Gastrocnemius medialis (tissue), 4 donors: ENCODE results near the gene ZNF778. TPM values are rescaled to one million over a fixed set of nuclear protein-coding genes. Genes with fewer than 3 reads are reported as not detected.
A peak's percentile ranks its signal among the peaks of the same experiment; 100 is the strongest.
"Not testable (repeated sequence)": the region's sequence is repeated elsewhere in the genome, so short reads cannot be mapped to it uniquely, and the experiment has no call there.

ENCODE experiments used
- ATAC-seq, 2 donors: fragments of 150-250 bp; one replicate each; pipeline ENCODE4 v1.9.1; 2016
- DNase-seq, 2 donors: peaks; one replicate each; pipeline ENCODE4 v3.0.0-alpha.2; 2019
- H3K27ac ChIP-seq, 4 donors: fragments of 200-600 bp; sonication (generic); 1 replicate in 1 of 4; 2 replicates in 3 of 4; pipeline ENCODE4 v1.5.1; 2016 to 2018; ENCODE audit warnings: mild to moderate bottlenecking in 2 of 4, moderate library complexity in 1 of 4
- H3K27me3 ChIP-seq, 3 donors: fragments of 200-600 bp; sonication (generic) in 2 of 3; 1 replicate in 1 of 3; 2 replicates in 2 of 3; pipeline versions ENCODE4 v1.5.1 to v1.6.0; 2016 to 2019; ENCODE audit warnings: mild to moderate bottlenecking in 1 of 3, moderate library complexity in 1 of 3
- H3K36me3 ChIP-seq, 2 donors: fragments of 200-600 bp; sonication (generic) in 1 of 2; one replicate each; pipeline ENCODE4 v1.5.1; 2017 to 2018
- H3K4me1 ChIP-seq, 2 donors: fragments of 200-600 bp; sonication (generic) in 1 of 2; one replicate each; pipeline ENCODE4 v1.5.1; 2016 to 2017; ENCODE audit warnings: mild to moderate bottlenecking in 2 of 2
- H3K4me3 ChIP-seq, 4 donors: fragments of 200-600 bp; sonication (generic) in 3 of 4; 1 replicate in 1 of 4; 2 replicates in 3 of 4; pipeline ENCODE4 v1.5.1; 2016 to 2019; ENCODE audit warnings: mild to moderate bottlenecking in 2 of 4
- H3K9me3 ChIP-seq, 3 donors: fragments of 200-600 bp; sonication (generic) in 2 of 3; 1 replicate in 1 of 3; 2 replicates in 2 of 3; pipeline ENCODE4 v1.5.1; 2016 to 2019
- CTCF ChIP-seq, 5 experiments: fragments of 450-650 bp in 3 of 5; fragments of 200-600 bp in 2 of 5; sonication (generic) in 2 of 5; IDR thresholded peaks in 4 of 5; conservative IDR thresholded peaks in 1 of 5; 1 replicate in 4 of 5; 2 replicates in 1 of 5; pipeline ENCODE4 v1.5.1; 2016 to 2019; ENCODE audit warnings: antibody characterized with exemption in 5 of 5, mild to moderate bottlenecking in 3 of 5, moderate library complexity in 3 of 5
- POLR2A ChIP-seq, 2 donors: fragments of 450-650 bp; IDR thresholded peaks; one replicate each; pipeline ENCODE4 v1.6.1; 2017; ENCODE audit warnings: antibody characterized with exemption in 2 of 2, mild to moderate bottlenecking in 2 of 2, moderate library complexity in 2 of 2
- in situ Hi-C, 4 donors: fragments of 200-750 bp; cut with MboI; loops; one replicate each; pipeline versions ENCODE4 v1.15.0 to v1.8.0; 2017; ENCODE audit warnings: low sequenced_read_pairs in 4 of 4
- intact Hi-C: fragments of 100-400 bp; cut with DNase I; formaldehyde crosslinking; loops from one replicate; pipeline ENCODE4 v1.15.1; 2023; ENCODE audit warnings: low total_unique reads
- total RNA-seq, 4 donors: library from RNA; depleted of rRNA; stranded (reverse); fragments of >200 nt; gene quantifications; one replicate each; pipeline versions ENCODE4 v1.1.0 to v1.2.3, GENCODE V29; 2016

Gene ZNF778
- total RNA-seq, 4 donors from 2014 or later: 10.7 to 21.3 (median 17.9) TPM

DNA sequence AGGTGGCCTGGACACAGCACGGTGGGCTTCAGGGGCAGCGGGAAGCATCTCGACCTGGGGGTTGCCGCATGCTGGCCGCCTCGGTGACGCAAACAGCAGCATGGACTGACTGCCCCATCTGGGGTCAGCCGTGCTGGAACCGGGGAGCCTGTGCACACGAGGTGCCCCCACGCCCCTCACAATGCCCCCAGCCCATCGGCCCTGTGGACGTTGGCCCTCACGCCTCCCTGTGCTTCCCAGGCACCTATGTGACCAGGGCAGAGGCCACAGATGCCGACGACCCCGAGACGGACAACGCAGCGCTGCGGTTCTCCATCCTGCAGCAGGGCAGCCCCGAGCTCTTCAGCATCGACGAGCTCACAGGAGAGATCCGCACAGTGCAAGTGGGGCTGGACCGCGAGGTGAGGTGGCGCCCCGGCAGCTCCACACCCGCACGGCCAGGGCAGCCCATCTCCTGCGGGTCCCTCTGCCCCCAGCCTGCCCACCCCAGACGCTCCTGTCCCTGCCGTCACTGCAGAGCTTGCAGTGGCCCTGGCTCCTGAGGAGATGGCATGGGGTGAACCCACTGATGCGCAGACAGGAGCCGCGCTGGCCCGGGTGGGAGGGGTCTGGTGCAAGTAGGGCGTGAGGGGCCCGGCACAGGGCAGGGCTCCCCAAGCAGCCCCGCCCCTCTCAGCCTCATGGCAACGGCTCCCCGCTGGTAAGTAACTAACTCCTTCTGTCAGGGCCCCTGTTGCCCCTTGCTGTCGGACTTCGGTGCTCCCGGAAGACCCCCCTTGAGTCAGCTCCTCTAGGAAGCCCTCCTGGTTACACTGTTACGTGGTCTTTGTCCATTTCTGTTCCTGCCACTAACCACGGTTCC, 32.3 kb upstream of the ZNF778 start:
- DNase-seq: no peak
- no peaks in the 10 kb centered on the region for H3K9me3 ChIP-seq
- in situ Hi-C loops: no loop called here

DNA sequence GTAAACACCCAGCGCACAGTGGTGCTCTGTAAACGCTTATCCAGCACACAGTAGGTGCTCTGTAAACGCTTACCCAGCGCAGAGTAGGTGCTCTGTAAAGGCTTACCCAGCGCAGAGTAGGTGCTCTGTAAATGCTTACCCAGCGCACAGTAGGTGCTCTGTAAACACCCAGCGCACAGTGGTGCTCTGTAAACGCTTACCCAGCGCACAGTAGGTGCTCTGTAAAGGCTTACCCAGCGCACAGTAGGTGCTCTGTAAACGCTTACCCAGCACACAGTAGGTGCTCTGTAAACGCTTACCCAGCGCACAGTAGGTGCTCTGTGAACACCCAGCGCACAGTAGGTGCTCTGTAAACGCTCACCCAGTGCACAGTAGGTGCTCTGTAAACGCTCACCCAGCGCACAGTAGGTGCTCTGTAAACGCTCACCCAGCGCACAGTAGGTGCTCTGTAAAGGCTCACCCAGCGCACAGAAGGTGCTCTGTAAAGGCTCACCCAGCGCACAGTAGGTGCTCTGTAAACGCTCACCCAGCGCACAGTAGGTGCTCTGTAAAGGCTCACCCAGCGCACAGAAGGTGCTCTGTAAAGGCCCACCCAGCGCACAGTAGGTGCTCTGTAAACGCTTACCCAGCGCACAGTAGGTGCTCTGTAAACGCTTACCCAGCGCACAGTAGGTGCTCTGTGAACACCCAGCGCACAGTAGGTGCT, 31.5 kb upstream of the ZNF778 start:
- ATAC-seq, H3K4me3 ChIP-seq, H3K27ac ChIP-seq, H3K9me3 ChIP-seq, H3K27me3 ChIP-seq, DNase-seq, intact Hi-C loops, in situ Hi-C loops, H3K4me1 ChIP-seq: not testable (repeated sequence)
- H3K36me3 ChIP-seq: peaks cover 0 to 11% of the 10 kb centered on the region in 2 donors

More for the DNA sequence above, 32.3 kb upstream of the ZNF778 start:
- TF ChIP-seq CTCF (IDR thresholded peaks at IDR 0.05 in 4 of 5, conservative IDR thresholded peaks at IDR 0.05 in 1 of 5): no peak
- TF ChIP-seq POLR2A (IDR thresholded peaks at IDR 0.05): no peak
- no peaks in the 10 kb centered on the region for H3K4me1 ChIP-seq
- H3K27me3 ChIP-seq: no peaks in the 10 kb centered on the region
- H3K27ac ChIP-seq: no peak overlapping the region
- intact Hi-C loops: no loop called here
- no peak overlapping the region for H3K4me3 ChIP-seq
- no peak for ATAC-seq
- H3K36me3 ChIP-seq: peaks cover 0 to 11% of the 10 kb centered on the region in 2 donors

DNA sequence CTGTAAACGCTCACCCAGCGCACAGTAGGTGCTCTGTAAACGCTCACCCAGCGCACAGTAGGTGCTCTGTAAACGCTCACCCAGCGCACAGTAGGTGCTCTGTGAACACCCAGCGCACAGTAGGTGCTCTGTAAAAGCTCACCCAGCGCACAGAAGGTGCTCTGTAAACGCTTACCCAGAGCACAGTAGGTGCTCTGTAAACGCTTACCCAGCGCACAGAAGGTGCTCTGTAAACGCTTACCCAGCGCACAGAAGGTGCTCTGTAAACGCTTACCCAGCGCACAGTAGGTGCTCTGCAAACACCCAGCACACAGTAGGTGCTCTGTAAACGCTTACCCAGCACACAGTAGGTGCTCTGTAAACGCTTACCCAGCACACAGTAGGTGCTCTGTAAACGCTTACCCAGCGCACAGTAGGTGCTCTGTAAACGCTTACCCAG, 30.9 kb upstream of the ZNF778 start:
- H3K4me3 ChIP-seq, H3K9me3 ChIP-seq, H3K4me1 ChIP-seq, in situ Hi-C loops, intact Hi-C loops, H3K27me3 ChIP-seq, DNase-seq, ATAC-seq, H3K27ac ChIP-seq: not testable (repeated sequence)
- H3K36me3 ChIP-seq: peaks cover 0 to 11% of the 10 kb centered on the region in 2 donors

DNA sequence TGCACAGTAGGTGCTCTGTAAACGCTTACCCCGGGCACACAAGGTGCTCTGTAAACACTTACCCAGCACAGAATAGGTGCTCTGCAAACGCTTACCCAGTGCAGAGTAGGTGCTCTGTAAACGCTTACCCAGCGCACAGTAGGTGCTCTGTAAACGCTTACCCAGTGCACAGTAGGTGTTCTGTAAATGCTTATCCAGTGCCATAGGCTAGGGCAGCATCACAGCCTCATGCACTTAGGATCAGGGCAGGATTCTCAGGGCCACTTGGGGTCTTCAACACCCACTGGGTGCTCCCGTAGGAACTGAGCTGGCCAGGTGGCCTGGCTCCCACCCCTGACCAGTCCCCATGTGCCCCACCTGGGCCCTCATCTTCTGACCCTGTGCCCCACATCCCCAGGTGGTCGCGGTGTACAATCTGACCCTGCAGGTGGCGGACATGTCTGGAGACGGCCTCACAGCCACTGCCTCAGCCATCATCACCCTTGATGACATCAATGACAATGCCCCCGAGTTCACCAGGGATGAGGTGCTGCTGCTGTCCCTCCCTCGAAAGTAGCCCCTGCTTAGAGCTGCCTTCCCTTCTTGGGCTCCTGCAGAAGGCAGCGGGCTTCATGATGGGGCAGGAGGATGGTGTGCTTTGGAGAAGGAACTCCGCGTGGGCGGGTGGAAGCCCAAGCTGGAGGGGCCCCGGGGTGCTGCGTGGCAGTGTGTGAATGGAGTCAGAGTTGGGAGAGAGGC, 30.3 kb upstream of the ZNF778 start:
- Histone ChIP-seq H3K36me3 (peaks cover 0 to 11% of the 10 kb centered on the region in 2 donors), H3K9me3 (no peaks in the 10 kb centered on the region), H3K4me1 (no peaks in the 10 kb centered on the region), H3K27ac (no peak overlapping the region), H3K27me3 (no peaks in the 10 kb centered on the region), H3K4me3 (no peak overlapping the region)
- TF ChIP-seq CTCF (IDR thresholded peaks at IDR 0.05 in 4 of 5, conservative IDR thresholded peaks at IDR 0.05 in 1 of 5) (no peak), POLR2A (IDR thresholded peaks at IDR 0.05) (no peak)
- in situ Hi-C loops: no loop called here
- intact Hi-C loops: no loop called here
- no peak for DNase-seq
- ATAC-seq: peak; percentile 15 to 36

- Histone ChIP-seq H3K9me3 (no peaks in the 10 kb centered on the region), H3K27me3 (no peaks in the 10 kb centered on the region), H3K4me3 (no peak overlapping the region), H3K4me1 (no peaks in the 10 kb centered on the region), H3K36me3 (peaks cover 0 to 5% of the 10 kb centered on the region in 2 donors), H3K27ac (no peak overlapping the region)
- in situ Hi-C loops (no loop called here), intact Hi-C loops (no loop called here)
- ATAC-seq: peak in 1 of 2 donors; percentile 9
- TF ChIP-seq POLR2A (IDR thresholded peaks at IDR 0.05): no peak
- TF ChIP-seq CTCF (IDR thresholded peaks at IDR 0.05 in 4 of 5, conservative IDR thresholded peaks at IDR 0.05 in 1 of 5): no peak
- no peak for DNase-seq
Measured at GRCh38 chr16:89187770-89188392, 29.6 kb upstream of the ZNF778 start.

DNA sequence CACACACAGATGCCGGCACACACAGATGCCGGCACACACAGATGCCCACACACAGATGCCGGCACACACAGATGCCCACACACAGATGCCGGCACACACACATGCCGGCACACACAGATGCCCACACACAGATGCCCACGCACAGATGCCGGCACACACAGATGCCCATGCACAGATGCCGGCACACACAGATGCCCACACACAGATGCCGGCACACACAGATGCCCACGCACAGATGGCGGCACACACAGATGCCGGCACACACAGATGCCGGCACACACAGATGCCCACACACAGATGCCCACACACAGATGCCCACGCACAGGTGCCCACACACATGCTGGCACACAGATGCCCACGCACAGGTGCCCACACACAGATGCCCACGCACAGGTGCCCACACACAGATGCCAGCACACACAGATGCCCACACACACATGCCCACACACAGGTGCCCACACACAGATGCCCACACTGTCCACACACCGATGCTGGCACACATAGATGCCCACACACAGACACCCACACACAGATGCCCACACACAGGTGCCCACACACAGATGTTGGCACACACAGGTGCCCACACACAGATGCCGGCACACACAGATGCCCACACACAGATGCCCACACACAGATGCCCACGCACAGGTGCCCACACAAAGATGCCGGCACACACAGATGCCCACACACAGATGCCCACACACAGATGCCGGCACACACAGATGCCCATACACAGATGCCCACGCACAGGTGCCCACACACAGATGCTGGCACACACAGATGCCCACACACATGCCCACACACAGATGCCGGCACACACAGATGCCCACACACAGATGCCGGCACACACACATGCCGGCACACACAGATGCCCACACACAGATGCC, 28.8 kb upstream of the ZNF778 start:
- H3K27me3 ChIP-seq, in situ Hi-C loops, intact Hi-C loops, H3K9me3 ChIP-seq, H3K36me3 ChIP-seq, H3K27ac ChIP-seq, DNase-seq, ATAC-seq, H3K4me1 ChIP-seq, H3K4me3 ChIP-seq: not testable (repeated sequence)
